HG02852 (cell line): ENCODE measurements around the gene RFT1.
A peak's percentile ranks its signal among the peaks of the same experiment; 100 is the strongest.

Experiments
- ATAC-seq: cut with Tn5 transposase; IDR thresholded peaks from one replicate; pipeline ENCODE4 v1.9.1; 2021; ENCODE audit warnings: mild to moderate bottlenecking, moderate library complexity; ENCODE audit not compliant: unreplicated experiment

Gene RFT1, protein sequence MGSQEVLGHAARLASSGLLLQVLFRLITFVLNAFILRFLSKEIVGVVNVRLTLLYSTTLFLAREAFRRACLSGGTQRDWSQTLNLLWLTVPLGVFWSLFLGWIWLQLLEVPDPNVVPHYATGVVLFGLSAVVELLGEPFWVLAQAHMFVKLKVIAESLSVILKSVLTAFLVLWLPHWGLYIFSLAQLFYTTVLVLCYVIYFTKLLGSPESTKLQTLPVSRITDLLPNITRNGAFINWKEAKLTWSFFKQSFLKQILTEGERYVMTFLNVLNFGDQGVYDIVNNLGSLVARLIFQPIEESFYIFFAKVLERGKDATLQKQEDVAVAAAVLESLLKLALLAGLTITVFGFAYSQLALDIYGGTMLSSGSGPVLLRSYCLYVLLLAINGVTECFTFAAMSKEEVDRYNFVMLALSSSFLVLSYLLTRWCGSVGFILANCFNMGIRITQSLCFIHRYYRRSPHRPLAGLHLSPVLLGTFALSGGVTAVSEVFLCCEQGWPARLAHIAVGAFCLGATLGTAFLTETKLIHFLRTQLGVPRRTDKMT

GRCh38 chr3:53130179-53131061 lies at the start of gene RFT1:
Gene RFT1, minus strand, starts transcription at chr3:53130435. Its CDS starts 35 bp downstream, at chr3:53130400.
- peak; percentile 85 for ATAC-seq

GRCh38 chr3:53179580-53179979 lies 49.3 kb upstream of the RFT1 start:
- ATAC-seq, result no peak

DNA sequence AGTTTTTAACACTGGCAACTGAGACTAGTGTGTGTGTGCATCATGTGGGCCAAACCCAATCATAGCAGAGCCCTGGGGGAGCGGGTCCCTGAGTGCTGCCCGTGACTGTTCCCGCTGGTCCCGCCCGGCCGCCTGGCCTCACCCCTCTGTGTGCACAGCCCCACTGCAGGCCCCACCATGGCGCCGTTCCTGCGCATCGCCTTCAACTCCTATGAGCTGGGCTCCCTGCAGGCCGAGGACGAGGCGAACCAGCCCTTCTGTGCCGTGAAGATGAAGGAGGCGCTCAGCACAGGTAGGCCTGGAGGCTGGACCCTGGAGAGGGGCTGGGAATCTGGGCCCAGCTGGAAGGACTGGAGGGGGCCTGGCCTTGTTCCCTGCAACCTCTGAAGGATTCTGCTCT lies 48.0 kb upstream of the RFT1 start:
- ATAC-seq, result no peak

DNA sequence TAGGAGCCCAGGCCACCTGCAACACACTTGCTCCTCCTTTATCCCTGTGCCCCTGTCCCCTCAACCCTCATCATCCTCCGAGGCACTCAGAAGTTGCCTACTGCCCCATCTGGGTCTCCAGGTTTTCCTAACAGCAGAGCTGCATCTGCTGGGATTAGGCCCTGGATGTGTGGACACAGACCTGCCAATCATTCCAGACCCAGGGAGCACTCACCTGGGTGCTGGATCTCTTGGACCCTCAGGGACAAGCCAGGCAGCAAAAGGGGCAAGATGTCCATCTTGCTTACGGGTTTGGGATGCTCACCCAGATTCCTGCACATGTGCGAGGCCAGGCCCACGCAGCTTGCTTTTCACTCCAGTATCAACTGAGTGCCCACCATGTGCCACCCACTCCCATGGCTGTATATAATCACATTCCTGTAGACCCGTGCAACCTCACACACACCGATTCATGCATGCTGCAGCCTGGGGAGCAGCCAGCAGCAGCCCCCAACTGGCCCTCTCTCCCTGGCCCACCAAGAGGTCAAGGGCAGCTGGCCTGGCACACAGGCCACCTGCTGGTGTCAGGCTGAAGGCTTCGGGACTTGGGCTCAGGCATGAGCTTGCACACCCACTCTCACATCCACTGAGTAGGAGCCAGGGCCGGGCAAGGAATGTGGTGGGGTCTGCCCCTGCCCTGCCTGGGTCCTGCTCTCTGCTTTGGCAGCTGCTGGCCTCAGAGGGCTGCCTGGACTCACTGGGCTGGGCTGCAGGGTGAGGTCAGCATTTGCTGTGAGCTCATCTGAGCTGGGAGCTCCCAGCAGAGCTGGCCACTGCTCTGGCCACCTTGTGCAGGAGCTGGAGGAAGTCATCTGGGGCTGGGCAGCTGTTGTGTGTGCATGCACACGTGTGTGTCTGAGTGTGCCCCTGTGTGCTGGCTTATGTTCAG lies 45.6 kb upstream of the RFT1 start:
- no peak for ATAC-seq

DNA sequence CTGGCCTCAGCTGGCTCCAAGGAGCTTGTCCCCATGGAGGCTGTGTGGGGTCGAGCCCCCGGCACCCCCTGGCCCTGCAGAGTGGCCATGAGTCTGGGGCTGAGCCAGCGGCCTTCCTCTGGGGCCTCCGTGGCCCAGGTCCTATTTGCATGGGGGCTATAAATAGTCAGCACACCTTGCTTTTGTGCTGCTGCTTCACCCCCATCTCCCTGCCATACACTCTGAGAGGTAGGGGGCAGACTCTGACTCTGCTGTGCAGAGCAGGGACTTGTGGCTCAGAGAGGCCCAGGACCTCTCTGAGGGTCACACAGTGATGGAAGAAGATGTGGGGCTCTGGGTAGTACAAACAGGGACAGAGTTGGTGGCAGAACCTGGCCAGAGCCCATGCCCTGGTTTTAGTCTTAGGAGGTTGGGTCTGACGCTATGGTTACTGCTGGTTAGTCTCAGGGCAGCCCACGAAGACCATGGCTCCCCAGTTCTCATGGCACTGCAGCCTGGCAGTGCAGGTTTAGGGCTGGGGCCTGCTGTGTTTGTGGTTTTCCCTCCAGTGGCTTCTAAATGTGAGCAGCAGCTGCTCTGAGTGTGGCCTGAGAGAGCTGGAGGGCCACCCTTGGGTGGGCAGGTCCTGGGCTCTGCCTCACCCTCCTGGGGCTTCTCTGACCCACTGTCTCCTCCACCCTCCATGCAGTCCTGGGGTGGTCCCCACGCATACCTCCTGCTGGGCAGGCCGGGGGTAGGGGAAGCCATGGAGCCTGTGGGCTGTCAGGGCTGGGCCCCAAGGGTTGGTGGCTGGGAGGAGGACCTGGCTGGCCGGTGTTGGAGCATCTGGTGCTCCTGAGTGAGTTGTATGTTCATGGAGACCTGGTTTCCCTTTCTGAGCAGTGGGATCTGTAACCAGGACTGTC lies 44.4 kb upstream of the RFT1 start:
- ATAC-seq, result peak; percentile 46

GRCh38 chr3:53173107-53173506 lies 42.9 kb upstream of the RFT1 start:
- ATAC-seq, result no peak

DNA sequence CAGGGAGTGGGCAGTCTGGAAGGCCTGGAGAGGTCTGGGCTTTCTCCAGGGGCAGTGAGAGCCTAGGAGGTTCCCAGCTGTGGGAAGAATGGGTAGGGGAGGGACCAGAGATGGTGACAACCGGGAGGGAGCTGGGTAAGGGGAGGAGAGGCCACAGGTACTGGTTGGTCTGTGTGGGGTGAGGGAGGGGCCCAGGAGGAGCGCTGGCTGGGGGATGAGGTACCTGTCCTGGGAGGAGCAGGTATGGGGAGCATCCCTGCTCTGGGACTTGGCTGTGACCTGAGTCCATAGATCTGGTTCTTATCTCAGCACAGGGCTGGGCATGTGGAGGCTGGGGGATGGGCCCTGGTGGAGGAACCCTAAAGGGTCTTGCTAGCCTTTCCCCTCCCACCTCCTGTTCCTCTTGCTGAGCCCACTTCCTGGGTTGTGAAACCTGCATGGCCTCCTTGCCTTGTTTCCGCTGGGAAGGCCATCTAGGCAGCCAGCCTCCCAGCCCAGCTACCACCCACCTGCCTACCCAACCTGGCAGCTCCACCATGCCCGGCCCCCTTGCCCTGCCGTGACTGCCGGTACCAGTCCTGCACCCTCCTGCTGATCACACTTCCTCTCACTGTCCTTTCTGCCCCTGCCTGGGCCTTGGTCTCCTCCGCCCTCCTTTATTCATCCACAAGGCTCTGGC lies 41.7 kb upstream of the RFT1 start:
- no peak for ATAC-seq

GRCh38 chr3:53171064-53171418 lies 40.8 kb upstream of the RFT1 start:
- no peak for ATAC-seq

DNA sequence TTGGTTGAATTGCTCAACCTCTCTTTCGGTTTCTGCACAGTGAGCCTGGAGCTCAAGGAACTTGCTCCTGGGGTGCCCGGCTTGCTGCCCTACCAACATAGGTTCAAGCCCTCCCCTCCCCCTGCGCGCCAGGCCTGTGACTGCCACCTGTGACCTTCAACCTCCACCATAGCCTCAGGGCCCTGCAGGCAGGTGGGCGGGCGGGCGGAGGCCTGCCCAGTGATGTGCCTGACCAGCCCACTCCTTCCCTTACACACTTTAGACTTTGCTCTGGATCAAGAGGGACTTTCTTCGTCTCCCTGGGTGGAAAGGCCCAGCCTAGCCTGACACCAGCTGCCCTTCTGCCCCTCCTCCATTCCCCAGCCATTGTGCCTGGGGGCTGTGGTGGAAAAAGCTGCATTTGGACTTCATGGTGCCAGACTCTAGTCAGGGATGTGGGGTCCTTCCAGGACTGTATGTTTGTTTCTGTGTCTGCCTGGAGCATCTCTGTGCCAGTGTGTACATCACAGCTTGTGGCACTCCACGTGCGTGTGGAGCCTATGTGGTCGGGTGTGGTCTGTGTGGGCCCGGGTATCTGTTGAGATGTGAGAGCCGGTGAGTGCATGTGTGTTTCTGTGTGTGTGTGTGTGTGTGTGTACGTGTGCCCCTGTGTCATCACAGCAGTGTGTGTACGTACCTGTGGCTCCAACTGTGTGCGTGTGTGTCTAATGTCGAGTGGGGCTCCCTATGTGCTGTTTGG lies 40.3 kb upstream of the RFT1 start:
- peak; percentile 42 for ATAC-seq

DNA sequence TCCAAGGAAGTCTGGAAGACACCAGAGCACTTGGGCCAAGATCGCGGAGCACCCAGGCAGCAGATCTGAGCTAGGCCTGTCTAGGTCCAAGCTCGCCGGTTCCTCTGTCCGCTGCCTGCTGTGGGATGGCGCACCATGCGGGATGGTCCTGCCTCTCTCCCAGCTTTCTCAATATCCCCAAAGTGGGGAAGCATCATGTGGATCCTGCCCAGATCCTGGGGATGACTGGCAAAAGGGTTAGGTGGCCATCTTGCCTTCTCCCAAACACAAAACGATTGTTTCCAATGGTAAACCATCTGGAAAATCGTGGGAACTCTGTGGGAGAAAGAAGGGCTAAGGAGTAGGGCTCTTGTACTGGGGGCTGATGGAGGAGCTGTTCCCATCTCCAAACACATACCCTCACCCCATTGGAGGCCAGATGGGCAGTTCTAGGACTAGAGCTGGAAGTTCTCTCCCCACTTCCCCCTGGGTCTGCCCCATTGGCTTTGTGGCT lies 39.6 kb upstream of the RFT1 start:
- no peak for ATAC-seq

GRCh38 chr3:53169045-53169831 lies 39.0 kb upstream of the RFT1 start:
- no peak for ATAC-seq

DNA sequence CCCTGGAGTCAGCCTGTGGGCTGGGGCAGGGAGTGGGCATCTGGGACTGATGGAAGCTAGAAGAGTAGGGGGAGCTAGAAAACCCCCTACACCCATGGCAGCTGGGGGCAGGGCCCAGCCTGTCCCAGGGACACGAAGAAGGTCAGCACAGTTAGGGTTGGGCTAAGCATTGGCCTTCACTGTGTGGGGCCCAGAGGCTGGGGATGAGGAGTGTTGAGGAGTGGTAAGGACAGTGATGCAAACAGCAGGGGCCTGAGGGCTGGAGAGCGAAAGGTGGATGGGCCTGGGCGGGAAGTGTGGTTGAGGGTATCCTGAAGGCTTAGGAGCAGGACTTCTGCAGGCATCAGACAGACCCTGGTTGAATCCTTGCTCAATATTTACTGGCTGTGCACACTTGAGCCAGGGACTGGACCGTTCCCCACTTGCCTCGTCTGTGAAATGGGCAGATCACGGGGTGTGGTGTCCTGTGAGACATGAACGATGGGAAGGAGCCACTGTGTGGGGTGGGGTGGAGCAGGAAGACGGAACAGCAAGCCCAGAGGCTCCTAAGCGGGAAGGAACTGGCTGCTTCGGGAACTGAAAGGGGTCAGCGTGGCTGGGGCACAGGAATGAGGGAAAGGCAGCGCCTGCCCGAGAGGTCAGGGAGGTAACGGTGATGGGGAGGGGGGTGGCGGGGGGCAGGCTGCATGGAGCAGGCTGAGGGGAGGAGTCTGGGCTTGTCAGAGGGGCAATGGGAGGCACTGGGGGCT lies 38.1 kb upstream of the RFT1 start:
- no peak for ATAC-seq

- ATAC-seq, result no peak
These were observed 37.4 kb upstream of the RFT1 start for GRCh38 chr3:53167418-53168174.

DNA sequence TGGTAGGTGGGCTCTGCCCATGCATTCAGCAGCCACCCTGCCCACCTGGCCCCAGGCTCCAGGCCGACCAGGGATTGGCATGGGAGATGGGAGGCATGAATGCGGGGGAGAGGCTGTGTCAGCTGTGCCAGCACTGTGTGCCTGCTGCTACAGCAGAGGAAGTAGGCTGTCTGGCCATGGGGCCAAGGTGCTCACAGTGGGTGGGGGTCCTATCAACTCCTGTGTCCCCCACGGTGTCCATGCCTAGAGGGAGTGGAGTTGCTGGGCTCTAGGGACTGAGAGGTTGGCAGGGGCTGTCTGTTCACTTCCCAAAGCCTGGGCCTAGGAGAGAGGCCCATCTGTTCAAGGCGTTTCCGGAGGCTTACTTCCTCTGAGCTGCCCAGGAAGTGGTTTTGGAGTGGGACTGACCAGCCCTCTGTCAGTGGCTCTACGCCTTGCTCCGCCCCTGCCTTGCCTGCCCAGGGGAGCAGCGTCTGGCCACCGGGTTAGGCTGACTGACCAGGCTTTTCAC lies 36.6 kb upstream of the RFT1 start:
- no peak for ATAC-seq

GRCh38 chr3:53166206-53166605 lies 36.0 kb upstream of the RFT1 start:
- ATAC-seq, result no peak

DNA sequence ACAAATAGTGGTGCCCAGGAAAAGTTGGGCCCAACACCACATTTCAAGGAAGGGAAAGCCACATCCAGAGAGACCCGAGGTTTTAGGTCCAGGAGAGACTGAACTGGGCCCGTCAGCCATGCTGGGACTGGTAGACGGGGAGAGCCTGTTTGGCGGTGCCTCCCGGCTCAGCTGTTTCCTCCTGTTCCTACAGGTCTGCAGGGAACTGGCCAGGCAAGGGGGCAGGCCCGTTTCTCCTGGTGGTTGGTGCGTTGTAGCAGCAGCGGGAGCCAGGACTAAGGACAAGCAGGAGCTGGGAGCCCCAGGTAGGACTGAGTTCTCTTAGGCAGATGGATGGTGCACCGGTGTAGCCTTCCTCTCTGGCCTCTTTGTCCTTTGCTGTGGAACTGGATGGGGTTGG lies 34.7 kb upstream of the RFT1 start:
- ATAC-seq, result no peak
